Pancreas (tissue), 10 donors: ENCODE measurements around the gene SP7. TPM values are rescaled to one million over a fixed set of nuclear protein-coding genes. Genes with fewer than 3 reads are reported as not detected.

ENCODE experiments used
- ATAC-seq, 4 donors: fragments of 200-7000 bp; cut with Tn5 transposase; one replicate each; pipeline versions ENCODE4 v1.8.0 to v1.9.1; 2020; ENCODE audit warnings: mild to moderate bottlenecking in 4 of 4, moderate library complexity in 4 of 4
- DNase-seq, 6 donors: peaks; one replicate each; pipeline ENCODE4 v3.0.0-alpha.2; 2020
- FAIRE-seq: peaks from 2 replicates; lab custom pipeline; 2012; peaks lifted over from hg19 to GRCh38; lab: Jason Lieb, UNC
- H3K27ac ChIP-seq, 4 donors: fragments of 200-600 bp; sonication (generic); 1 replicate in 3 of 4; 2 replicates in 1 of 4; pipeline versions ENCODE4 v1.5.0 to v1.8.0; 2020
- H3K27me3 ChIP-seq, 4 donors: fragments of 200-600 bp; one replicate each; pipeline ENCODE4 v1.8.0; 2021
- H3K36me3 ChIP-seq, 3 donors: fragments of 200-600 bp; sonication (generic) in 1 of 3; one replicate each; pipeline versions ENCODE4 v1.5.0 to v1.8.0; 2020 to 2021
- H3K4me1 ChIP-seq, 3 donors: fragments of 200-600 bp; one replicate each; pipeline ENCODE4 v1.8.0; 2021
- H3K4me3 ChIP-seq, 4 donors: fragments of 200-600 bp; sonication (generic) in 2 of 4; one replicate each; pipeline versions ENCODE4 v1.5.0 to v1.8.0; 2020 to 2021
- H3K9me3 ChIP-seq, 4 donors: fragments of 200-600 bp; one replicate each; pipeline ENCODE4 v1.8.0; 2021
- CTCF ChIP-seq, 4 donors: fragments of 200-600 bp; sonication (generic) in 3 of 4; IDR thresholded peaks; one replicate each; pipeline versions ENCODE4 v1.5.0 to v1.8.0; 2021; ENCODE audit warnings: antibody characterized with exemption in 4 of 4
- WGBS, 2 donors: extraction: QIAGEN DNeasy Blood & Tissue Kit; methylation state at CpG; one replicate each; pipeline ENCODE4 v1.1.7; 2013; 5-methylcytosine and 5-hydroxymethylcytosine counted together
- intact Hi-C, 3 donors: fragments of 100-400 bp; cut with DNase I; formaldehyde crosslinking; loops; one replicate each; pipeline versions ENCODE4 v1.11.1 to v1.14.2; 2022
- polyA plus RNA-seq, 2 donors: library from polyadenylated mRNA; stranded (reverse); fragments of 200-250 nt; gene quantifications; one replicate each; pipeline ENCODE4 v1.2.3, GENCODE V29; 2013
- total RNA-seq, 6 donors: library from RNA; stranded (reverse); fragmentation: NEBNext Ultra II Directional in 4 of 6; extraction: Animal tissue kit (Norgen Biotek cat#: 25700) in 4 of 6; gene quantifications; one replicate each; pipeline versions ENCODE4 v1.2.1 to v1.2.4, GENCODE V29; 2021 to 2023
- donor health status: healthy with polysubstance abuse.
- donor health status: DM: no; HTN: no; CAD: no; lungs with moderate emphysema.
- donor health status: DM: no; HTN: no; CAD: no.
- donor health status: control.
- donor health status: control.
- donor health status: Bipolar disorder and iron deficiency.
- donor health status: DM: yes; HTN: yes; CAD: no.
- donor health status: DM: no; HTN: no; CAD: no.
- donor health status: DM: no; HTN: no; CAD: no.
- donor health status: DM: yes; HTN: yes; CAD: no.

SP7 gene
- total and polyA plus RNA-seq, 8 donors, result not detected

GRCh38 chr12:53355121-53355520, 19.0 kb upstream of the SP7 start:
- H3K27me3 ChIP-seq, result no peaks in the 10 kb centered on the region
- H3K4me1 ChIP-seq, result no peaks in the 10 kb centered on the region
- DNase-seq (peak in 1 of 6 donors; percentile 9), ATAC-seq (no peak), FAIRE-seq (no peak)
- intact Hi-C loops, result no loop called here
- H3K36me3 ChIP-seq, result no peaks in the 10 kb centered on the region
- no peak for TF ChIP-seq CTCF (IDR thresholded peaks at IDR 0.05)
- H3K4me3 ChIP-seq, result no peak overlapping the region
- WGBS, 2 donors, result 40 to 42% methylated on average over 3 of the region's 3 CpGs
- H3K9me3 ChIP-seq, result no peaks in the 10 kb centered on the region
- no peak overlapping the region for H3K27ac ChIP-seq

GRCh38 chr12:53353257-53353655, 17.1 kb upstream of the SP7 start:
- 85 to 87% methylated on average over 5 of the region's 5 CpGs for WGBS, 2 donors
- Histone ChIP-seq H3K9me3 (no peaks in the 10 kb centered on the region), H3K27me3 (no peaks in the 10 kb centered on the region), H3K4me3 (no peak overlapping the region), H3K27ac (no peak overlapping the region), H3K4me1 (no peaks in the 10 kb centered on the region), H3K36me3 (no peaks in the 10 kb centered on the region)
- FAIRE-seq (no peak), ATAC-seq (peak in 1 of 4 donors; percentile 8), DNase-seq (no peak)
- intact Hi-C loops, result loop anchor here in 2 of 3 donors (5.0 kb wide), 1 partner anchor 69 kb away; the partner anchor contains the start of gene AMHR2 (in 2 of the 2)
- no peak for TF ChIP-seq CTCF (IDR thresholded peaks at IDR 0.05)

- H3K27me3 ChIP-seq, result no peaks in the 10 kb centered on the region
- ATAC-seq (peak; percentile 98 to 100 (median 99)), FAIRE-seq (no peak), DNase-seq (peak; percentile 72 to 87 (median 73))
- H3K4me1 ChIP-seq, result no peaks in the 10 kb centered on the region
- H3K36me3 ChIP-seq, result no peaks in the 10 kb centered on the region
- no peak overlapping the region for H3K27ac ChIP-seq
- H3K9me3 ChIP-seq, result no peaks in the 10 kb centered on the region
- WGBS, 2 donors, result 42 to 53% methylated on average over 21 of the region's 21 CpGs
- intact Hi-C loops, result loop anchor here in 2 of 3 donors (5.0 kb wide), 1 partner anchor 70 kb away; the partner anchor contains the start of gene AMHR2 (in 2 of the 2)
- H3K4me3 ChIP-seq, result no peak overlapping the region
- peak; percentile 69 to 82 (median 77) for TF ChIP-seq CTCF (IDR thresholded peaks at IDR 0.05)
These were observed 16.4 kb upstream of the SP7 start for GRCh38 chr12:53352331-53353256.

GRCh38 chr12:53347905-53348304, 11.8 kb upstream of the SP7 start:
- Histone ChIP-seq H3K27ac (no peak overlapping the region), H3K4me1 (no peaks in the 10 kb centered on the region), H3K27me3 (no peaks in the 10 kb centered on the region), H3K36me3 (no peaks in the 10 kb centered on the region), H3K9me3 (no peaks in the 10 kb centered on the region), H3K4me3 (no peak overlapping the region)
- TF ChIP-seq CTCF (IDR thresholded peaks at IDR 0.05), result no peak
- 77 to 83% methylated on average over 4 of the region's 4 CpGs for WGBS, 2 donors
- ATAC-seq (no peak), DNase-seq (no peak), FAIRE-seq (no peak)
- intact Hi-C loops, result loop anchor here in 1 of 3 donors (5.0 kb wide), 1 partner anchor 159 kb away; the partner anchor contains the start of gene NPFF
